Muscle layer of duodenum (tissue), 2 donors: ENCODE measurements around the gene EGLN3.

ENCODE experiments used
- H3K27ac ChIP-seq: one replicate; pipeline ENCODE4 v1.7.0; 2013; ENCODE audit warnings: mild to moderate bottlenecking, low read length
- H3K27me3 ChIP-seq: one replicate; pipeline ENCODE4 v1.7.0; 2013; ENCODE audit warnings: low read depth, mild to moderate bottlenecking, control low read depth, low read length
- H3K36me3 ChIP-seq, 2 donors: one replicate each; pipeline ENCODE4 v1.7.0; 2013; ENCODE audit warnings: low read length in 2 of 2, control low read depth in 1 of 2, mild to moderate bottlenecking in 1 of 2; ENCODE audit not compliant: insufficient read depth in 2 of 2, control insufficient read depth in 1 of 2
- H3K4me1 ChIP-seq, 2 donors: one replicate each; pipeline ENCODE4 v1.7.0; 2013; ENCODE audit warnings: low read length in 2 of 2, mild to moderate bottlenecking in 2 of 2, control low read depth in 1 of 2, moderate library complexity in 1 of 2; ENCODE audit not compliant: insufficient read depth in 2 of 2, control insufficient read depth in 1 of 2
- H3K4me3 ChIP-seq, 2 donors: one replicate each; pipeline ENCODE4 v1.7.0; 2013; ENCODE audit warnings: low read length in 2 of 2, low read depth in 1 of 2, mild to moderate bottlenecking in 1 of 2
- H3K9me3 ChIP-seq, 2 donors: one replicate each; pipeline ENCODE4 v1.7.0; 2013; ENCODE audit warnings: low read length in 2 of 2, control low read depth in 1 of 2, mild to moderate bottlenecking in 1 of 2; ENCODE audit not compliant: control insufficient read depth in 1 of 2
- donor health status: healthy.

The EGLN3 gene

GRCh38 chr14:33946679-33947476 lies 4.0 kb downstream of the EGLN3 start:
- Histone ChIP-seq H3K27ac (peak overlapping the region; percentile 56), H3K4me3 (peak overlapping the region; percentile 37 to 54)

GRCh38 chr14:33945210-33946088 lies 5.4 kb downstream of the EGLN3 start:
- H3K27ac ChIP-seq: no peak overlapping the region
- no peaks in the 10 kb centered on the region for H3K9me3 ChIP-seq
- no peak overlapping the region for H3K4me3 ChIP-seq
- no peaks in the 10 kb centered on the region for H3K36me3 ChIP-seq
- H3K4me1 ChIP-seq: peaks cover 11 to 14% of the 10 kb centered on the region in 2 donors
- H3K27me3 ChIP-seq: no peaks in the 10 kb centered on the region

More at GRCh38 chr14:33946679-33947476, 4.0 kb downstream of the EGLN3 start:
- H3K27me3 ChIP-seq: no peaks in the 10 kb centered on the region
- no peaks in the 10 kb centered on the region for H3K36me3 ChIP-seq
- no peaks in the 10 kb centered on the region for H3K9me3 ChIP-seq
- H3K4me1 ChIP-seq: peaks cover 20 to 21% of the 10 kb centered on the region in 2 donors

- H3K27me3 ChIP-seq: no peaks in the 10 kb centered on the region
- peak overlapping the region in 1 of 2 donors; percentile 17 for H3K4me3 ChIP-seq
- H3K9me3 ChIP-seq: no peaks in the 10 kb centered on the region
- H3K4me1 ChIP-seq: peaks cover 11 to 16% of the 10 kb centered on the region in 2 donors
- peak overlapping the region; percentile 4 for H3K27ac ChIP-seq
- H3K36me3 ChIP-seq: no peaks in the 10 kb centered on the region
These were observed 7.6 kb downstream of the EGLN3 start for GRCh38 chr14:33943096-33943883.

- peak overlapping the region; percentile 4 for H3K27ac ChIP-seq
These were observed 9.2 kb downstream of the EGLN3 start for GRCh38 chr14:33941718-33942117.

GRCh38 chr14:33940561-33941011 lies 10.3 kb downstream of the EGLN3 start:
- H3K27me3 ChIP-seq: no peaks in the 10 kb centered on the region
- H3K4me3 ChIP-seq: no peak overlapping the region
- H3K36me3 ChIP-seq: no peaks in the 10 kb centered on the region
- no peaks in the 10 kb centered on the region for H3K9me3 ChIP-seq
- peaks cover 15 to 28% of the 10 kb centered on the region in 2 donors for H3K4me1 ChIP-seq
- H3K27ac ChIP-seq: no peak overlapping the region

More at GRCh38 chr14:33941718-33942117, 9.2 kb downstream of the EGLN3 start:
- Histone ChIP-seq H3K4me3 (no peak overlapping the region), H3K9me3 (no peaks in the 10 kb centered on the region), H3K36me3 (no peaks in the 10 kb centered on the region), H3K27me3 (no peaks in the 10 kb centered on the region), H3K4me1 (peaks cover 15 to 23% of the 10 kb centered on the region in 2 donors)

GRCh38 chr14:33938131-33938949 lies 12.5 kb downstream of the EGLN3 start:
- Histone ChIP-seq H3K4me3 (peak overlapping the region; percentile 26), H3K27ac (peak overlapping the region; percentile 82), H3K27me3 (no peaks in the 10 kb centered on the region), H3K9me3 (no peaks in the 10 kb centered on the region), H3K36me3 (no peaks in the 10 kb centered on the region), H3K4me1 (peaks cover 10 to 33% of the 10 kb centered on the region in 2 donors)

- Histone ChIP-seq H3K27me3 (no peaks in the 10 kb centered on the region), H3K27ac (no peak overlapping the region), H3K4me3 (no peak overlapping the region), H3K36me3 (no peaks in the 10 kb centered on the region), H3K4me1 (peaks cover 15 to 42% of the 10 kb centered on the region in 2 donors), H3K9me3 (no peaks in the 10 kb centered on the region)
These were observed 14.5 kb downstream of the EGLN3 start for GRCh38 chr14:33936391-33936790.

GRCh38 chr14:33934938-33935337 lies 15.9 kb downstream of the EGLN3 start:
- H3K9me3 ChIP-seq: no peaks in the 10 kb centered on the region
- no peaks in the 10 kb centered on the region for H3K27me3 ChIP-seq
- H3K4me1 ChIP-seq: peaks cover 15 to 42% of the 10 kb centered on the region in 2 donors
- no peak overlapping the region for H3K4me3 ChIP-seq
- no peaks in the 10 kb centered on the region for H3K36me3 ChIP-seq
- H3K27ac ChIP-seq: no peak overlapping the region

GRCh38 chr14:33934043-33934750 lies 16.7 kb downstream of the EGLN3 start:
- H3K36me3 ChIP-seq: no peaks in the 10 kb centered on the region
- no peaks in the 10 kb centered on the region for H3K27me3 ChIP-seq
- no peak overlapping the region for H3K27ac ChIP-seq
- no peak overlapping the region for H3K4me3 ChIP-seq
- peaks cover 15 to 42% of the 10 kb centered on the region in 2 donors for H3K4me1 ChIP-seq
- H3K9me3 ChIP-seq: no peaks in the 10 kb centered on the region
